GM21528 (cell line): ENCODE measurements around the gene POP7.

Source experiments
- ATAC-seq: cut with Tn5 transposase; IDR thresholded peaks from one replicate; pipeline ENCODE4 v1.9.1; 2021; ENCODE audit warnings: mild to moderate bottlenecking, moderate library complexity; ENCODE audit not compliant: unreplicated experiment, low FRiP score

Gene POP7

DNA sequence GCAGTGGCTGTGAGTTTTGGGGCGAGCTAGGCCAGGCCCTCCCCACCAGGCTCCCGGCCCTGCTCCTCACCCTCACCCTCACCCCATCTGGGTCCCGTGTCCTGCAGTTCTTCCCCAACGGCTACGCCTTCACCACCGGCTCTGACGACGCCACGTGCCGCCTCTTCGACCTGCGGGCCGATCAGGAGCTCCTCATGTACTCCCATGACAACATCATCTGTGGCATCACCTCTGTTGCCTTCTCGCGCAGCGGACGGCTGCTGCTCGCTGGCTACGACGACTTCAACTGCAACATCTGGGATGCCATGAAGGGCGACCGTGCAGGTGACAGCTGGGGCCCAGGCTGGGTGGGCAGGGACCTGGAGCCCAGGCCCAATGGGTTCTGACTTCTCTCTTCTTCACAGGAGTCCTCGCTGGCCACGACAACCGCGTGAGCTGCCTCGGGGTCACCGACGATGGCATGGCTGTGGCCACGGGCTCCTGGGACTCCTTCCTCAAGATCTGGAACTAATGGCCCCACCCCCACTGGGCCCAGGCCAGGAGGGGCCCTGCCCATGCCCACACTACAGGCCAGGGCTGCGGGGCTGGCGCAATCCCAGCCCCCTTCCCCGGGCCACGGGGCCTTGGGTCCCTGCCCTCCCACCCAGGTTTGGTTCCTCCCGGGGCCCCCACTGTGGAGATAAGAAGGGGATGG, 27.5 kb upstream of the POP7 start:
- ATAC-seq = no peak

DNA sequence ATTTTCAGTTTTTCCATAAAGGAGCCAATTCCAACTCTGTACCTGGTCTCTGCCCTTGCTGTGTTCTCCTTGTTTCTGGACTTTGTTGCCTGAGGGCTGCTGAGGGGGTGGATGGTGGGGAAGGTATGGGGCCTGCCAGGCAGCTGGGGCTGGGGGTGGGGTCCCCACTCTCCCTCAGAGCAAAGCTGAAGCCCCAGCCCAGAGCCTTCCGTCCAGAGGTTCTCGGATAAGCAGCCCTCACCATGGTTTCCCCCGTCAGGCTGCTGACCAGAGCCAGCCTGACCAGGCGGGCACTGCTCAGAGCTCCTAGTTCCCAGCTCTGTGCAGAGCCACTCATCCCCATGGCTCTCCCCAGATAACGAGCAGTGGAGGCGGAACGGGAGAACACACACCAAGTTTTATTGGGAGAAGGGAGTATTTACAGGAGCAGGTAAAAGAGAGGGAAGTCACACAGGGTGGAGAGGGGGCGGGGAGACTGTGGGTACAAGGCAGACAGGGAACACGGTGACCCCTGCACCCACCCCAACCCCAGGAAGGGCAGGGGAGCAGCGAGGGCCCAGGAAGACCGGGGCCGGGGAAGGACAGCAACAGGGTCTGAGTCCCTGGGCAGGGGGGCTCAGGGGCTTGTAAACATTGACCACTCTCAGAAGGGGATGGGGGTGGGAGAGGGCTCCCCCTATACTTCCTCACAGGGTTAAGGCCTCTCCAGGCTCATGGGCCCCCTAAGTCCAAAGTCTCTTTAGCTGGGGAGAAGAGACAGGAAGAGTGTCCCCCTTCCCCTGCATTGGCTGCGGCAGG, 26.6 kb upstream of the POP7 start:
- ATAC-seq = no peak

DNA sequence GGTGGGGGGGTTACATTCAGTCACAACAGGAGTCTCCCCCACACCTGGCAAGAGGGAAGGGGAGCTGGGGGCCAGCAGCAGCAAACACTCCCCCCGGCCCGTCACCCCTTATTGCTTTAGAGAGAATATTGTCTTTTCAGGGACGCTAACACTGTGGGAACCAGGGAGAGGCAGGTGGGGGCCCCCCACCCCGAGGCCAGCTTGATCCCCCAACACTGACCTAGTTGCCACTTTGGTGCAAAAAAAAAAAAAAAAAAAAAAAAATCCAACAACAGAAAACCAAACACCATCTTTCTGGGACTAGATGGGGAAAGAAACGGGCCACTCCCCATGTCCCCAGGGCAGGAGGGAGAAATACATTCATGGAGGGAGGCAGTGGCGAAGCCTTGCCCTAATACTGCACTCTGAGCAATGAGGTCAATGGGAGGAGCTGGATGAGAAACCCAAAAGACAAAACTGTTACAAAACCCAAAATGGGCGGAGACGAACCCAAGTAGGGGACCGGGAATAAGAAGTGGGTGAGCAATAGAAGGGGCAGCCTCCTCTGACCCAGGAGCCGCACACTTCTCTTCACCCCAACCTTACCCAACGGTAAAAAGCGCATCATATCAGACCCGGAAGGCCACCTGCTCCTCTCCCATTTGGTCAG, 25.9 kb upstream of the POP7 start:
- ATAC-seq = no peak

DNA sequence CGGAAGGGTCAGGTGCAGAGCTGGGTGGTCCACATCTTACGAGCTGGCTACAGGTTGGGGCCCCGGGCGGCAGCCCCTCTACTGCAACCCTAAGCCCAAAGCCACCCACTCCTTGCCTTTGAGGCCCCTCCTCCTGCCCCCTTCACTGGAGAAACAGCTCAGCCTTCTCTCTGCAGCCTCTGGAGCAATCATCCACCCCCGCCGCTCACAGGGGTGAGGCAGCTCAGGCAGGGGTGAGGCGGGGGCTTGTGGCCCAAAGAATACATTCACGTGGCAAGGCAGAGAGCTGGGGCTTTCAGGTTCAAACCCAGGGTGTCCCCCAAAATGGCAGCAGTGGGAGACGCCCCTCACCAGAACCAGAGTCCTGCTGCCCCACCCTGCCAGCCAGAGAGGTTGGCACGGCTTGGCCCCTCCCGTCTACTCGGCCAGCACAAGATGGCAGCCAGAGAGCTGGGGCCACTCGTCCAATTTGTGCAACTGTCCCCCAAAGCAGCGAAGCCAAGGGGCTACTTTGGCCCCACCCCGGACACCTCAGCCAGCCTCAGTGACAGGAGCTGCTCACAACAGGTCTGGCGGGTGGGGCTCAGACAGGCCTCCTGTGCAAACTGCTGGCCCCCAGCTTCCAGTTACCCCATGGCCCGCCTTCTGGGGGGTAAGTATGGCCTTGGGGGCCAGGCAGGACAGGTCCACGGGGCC, 25.2 kb upstream of the POP7 start:
- ATAC-seq = no peak

DNA sequence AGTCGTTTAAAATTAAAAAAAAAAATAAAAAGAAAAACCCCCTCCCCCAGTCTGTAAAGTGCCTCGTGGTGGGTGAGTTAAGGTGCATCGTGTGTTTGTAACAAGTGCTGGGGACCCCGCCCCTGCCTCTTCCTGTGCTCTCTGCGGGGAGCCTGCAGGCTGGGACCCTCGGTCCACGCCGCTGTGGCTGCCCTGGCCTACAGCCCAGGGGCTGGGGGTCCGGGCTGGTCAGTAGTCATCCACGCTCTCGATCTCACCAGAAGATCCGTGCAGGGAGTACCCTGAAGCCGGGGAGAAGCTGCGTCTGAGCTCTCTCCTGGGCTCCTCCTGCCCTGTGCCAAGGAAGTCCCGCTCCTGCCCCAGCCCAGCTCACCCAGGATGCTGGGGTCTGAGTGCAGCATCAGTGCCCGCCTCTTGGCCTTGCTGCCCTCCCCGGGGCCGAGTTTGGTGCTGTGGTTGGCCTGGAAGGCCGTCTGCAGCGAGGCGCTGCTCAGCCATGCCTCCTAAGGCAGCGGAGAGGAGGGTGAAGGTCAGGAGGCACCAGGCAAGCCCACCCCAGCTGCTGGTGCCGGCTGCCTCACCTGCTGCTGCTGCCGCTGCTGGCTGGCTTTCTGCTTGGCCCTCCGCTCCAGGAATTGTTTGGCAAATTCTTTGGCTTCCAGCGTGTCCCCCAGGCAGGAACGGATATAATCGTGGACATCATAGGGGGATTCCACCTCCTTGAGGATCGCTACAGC, 24.3 kb upstream of the POP7 start:
- ATAC-seq = no peak

DNA sequence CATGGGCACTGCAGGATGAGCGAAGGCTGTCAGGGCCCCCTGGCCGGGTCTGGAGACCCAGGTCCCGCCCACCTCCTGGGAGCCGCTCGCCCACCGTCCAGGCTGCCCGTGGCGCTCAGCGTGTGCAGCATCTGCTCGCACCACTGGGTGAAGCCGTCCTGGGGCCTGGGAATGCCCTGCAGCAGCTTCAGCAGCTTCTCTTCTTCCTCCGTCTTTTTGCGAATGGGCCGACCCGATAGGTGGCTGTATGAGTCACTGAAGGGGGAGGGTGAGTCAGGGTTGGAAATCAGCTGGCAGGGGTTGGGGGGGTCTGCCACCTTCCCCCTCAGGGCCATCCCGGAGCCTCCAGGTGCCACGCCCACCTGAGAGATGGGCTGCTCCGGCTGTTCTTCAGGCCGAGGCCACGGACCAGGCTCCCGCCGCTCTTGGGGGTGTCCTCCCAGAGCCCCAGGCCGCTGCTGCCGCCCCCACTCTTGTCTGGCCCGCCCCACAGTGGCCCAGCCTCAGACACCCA, 23.6 kb upstream of the POP7 start:
- ATAC-seq = no peak

DNA sequence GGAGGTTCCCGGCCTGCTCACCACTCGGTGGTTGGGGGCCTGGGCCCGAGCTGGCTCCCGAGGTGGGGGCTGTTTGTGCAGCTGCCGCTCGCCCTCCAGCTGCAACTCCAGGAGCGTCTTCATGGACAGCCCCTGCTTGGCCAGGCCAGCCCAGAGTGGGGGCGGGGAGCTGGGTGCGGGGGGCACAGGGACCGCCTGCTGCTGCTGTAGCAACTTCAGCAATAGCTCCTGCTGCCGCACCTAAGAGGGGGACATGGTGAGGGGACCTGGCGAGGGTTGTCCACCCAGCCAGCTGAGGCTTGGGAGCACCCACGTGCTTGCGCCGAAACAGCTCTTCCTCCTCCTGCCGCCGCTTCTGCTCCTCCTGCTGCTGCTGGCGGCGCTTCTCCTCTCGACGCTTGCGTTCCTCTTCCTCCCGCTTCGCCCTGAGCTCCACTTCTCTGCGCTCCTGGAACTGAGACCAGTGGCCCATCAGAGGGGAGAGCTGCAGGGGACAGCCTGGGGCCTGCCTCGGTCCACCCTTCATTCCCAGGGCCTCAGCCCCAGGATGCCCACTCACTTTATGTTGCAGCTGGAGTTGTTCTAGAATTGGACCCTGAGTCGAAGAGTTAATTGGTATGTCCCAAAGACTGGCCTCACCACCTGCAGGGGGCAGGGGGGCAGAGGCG, 22.8 kb upstream of the POP7 start:
- no peak for ATAC-seq

DNA sequence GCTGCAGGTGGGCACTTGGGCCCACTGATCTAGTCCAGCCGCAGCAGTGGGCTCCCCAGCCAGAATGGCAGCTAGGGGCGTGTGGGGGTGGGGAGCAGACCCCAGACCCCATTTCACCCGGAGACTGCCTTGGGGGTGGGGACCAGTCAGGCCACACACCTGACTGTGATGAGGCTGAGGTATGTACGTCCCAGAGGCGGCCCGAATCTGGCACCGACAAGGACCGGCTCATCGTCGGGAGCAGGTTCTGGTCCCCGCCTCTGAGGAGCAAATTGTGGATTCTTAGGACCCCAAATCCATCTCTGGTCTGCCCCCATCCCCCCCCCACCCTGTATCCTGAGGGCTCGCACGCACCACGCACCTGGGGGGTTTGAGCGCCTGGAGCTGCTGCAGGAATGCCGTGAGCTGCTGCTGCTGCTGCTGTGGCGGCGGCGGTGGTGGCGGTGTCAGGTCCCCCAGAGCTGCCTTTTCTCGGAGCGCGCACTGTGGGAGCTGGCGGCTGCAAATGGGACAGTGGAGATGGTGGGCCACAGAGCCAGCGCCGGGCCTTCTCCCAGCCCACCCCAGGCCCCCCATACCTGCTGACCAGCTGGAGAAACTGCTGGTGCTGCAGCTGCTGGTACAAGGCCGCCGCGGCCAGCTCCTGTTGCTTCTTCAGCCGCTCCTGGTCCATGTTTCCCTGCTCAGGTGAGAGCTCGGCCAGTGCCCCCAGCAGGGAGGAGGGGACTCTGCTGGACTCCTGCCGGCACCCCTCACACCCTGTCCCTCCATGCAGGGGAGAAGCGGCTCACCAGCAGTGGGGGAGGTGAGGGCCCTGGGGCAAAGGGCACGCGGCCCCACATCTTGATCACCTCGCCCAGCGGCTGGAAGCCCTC, 22.0 kb upstream of the POP7 start:
- ATAC-seq = no peak

DNA sequence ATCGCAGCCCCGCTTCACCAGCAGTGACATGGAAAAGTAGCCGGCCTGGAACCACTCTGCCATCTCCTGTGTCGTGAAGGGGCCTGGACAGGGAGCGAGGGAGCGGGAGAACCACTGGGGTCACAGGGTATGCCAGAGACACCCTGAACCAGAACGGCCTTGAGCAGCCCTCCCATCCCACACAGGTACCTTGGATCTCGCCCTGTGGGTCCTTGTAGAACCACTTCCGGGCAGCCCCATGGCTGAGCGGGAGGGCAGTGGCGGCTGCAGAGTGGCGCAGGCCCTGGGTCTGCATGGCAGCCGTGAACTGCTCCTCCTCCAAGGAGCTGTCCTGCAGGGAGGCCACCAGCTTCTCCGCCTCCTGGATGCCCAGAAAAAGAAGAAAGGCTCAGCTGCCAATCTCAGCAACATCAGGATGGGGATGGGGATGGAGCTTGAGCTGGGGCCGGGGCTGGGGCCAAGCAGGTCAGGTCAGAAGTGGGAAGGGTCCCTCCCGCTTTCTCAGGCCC, 21.3 kb upstream of the POP7 start:
- no peak for ATAC-seq

DNA sequence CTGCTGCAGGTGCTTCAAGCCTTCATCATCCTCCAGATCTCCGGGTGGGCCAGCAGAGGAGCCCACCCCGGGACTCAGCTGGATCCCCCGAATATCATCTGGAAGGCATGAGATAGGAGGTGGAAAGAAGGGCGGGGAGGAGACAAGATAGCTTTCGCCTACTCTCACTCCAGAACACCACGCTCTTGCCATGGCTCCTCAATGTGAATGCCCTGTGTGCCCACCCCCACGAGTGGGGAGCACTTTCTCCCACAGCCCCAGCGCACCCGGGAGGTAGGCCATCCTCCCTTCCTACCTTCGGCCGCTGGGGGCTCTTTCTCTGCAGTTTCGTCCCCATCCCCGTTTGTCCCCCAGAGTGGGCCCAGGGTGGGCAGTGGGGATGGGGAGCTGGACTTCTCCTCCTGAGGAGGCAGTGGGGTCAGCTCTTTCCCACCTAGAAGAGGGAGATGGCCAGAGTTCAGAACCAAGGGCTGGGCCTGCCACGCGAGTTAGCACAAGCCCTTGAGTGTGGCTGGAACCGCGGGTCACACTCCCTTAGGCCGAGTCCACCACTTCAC, 20.8 kb upstream of the POP7 start:
- ATAC-seq = no peak

DNA sequence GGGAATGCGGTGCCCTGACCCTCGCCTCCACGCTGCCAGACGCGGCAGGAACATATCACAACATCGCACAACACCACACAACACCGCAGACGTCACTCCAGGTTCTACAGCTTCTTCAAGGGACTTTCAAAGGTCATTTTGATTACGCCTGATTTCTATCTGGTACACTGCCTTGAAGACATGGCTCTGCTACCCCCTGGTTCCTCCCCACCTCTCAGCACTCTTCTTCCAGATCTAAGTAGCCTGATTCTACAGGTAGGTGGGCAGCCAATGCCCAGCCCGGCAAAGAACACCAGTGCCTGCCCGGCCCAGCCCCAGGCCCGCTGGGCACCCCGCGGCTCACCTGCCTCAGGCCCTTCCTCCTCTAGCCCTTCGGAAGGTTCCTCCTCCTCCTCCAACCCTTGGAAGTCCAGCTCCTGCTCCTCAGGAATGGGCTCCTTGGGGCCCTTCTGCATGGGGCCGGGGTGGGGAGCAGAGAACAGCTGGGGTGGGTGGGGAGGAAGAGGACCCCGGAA, 20.2 kb upstream of the POP7 start:
- ATAC-seq = no peak

DNA sequence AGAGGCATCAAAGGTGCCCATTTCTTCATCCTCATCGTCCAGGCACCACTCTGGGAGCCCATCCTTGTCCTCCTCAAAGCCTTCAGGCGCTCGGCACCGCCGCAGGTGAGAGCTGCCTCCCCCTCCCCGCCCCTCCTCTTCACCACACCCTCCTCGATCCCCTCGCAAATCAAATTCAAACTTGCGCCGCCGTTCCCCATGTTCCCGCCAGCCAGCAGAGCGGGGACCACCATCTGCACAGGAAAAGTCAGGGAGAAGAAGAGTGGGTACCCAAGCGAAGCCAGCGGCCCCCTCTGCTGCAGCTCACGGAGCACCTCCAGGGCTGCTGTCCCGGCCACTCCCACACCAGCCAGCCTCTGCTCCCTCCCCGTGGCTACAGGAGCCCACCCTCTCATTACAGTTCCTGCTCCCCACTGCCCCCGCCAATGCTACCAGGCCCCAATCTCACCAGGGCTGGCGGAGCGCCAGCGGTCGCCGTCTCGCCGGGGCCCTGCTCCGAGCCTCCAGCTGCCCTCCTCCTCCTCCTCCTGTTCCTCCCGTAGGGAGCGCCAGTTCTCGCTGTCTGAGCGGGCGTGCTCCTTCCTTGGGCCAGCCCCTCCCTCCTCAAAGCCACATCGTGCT, 19.6 kb upstream of the POP7 start:
- no peak for ATAC-seq

DNA sequence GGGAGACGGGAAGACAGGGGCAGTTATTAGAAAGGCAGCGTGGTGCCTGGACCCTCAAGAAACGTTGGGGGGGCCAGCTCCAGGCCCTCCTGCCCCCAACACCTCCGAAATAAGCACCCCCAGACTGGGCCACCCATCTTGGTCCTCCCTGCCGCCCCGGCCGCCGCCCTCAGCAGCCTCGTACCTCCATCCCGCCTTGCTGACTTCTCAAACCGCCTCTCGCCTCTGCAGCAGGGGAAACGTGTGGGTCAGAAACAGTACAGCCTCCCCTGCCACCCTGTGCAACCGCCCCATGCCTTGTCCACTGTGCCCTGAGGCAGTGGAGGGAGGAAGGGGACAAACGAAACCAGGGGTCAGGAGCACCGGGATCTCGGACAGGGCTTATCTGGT, 19.1 kb upstream of the POP7 start:
- no peak for ATAC-seq

DNA sequence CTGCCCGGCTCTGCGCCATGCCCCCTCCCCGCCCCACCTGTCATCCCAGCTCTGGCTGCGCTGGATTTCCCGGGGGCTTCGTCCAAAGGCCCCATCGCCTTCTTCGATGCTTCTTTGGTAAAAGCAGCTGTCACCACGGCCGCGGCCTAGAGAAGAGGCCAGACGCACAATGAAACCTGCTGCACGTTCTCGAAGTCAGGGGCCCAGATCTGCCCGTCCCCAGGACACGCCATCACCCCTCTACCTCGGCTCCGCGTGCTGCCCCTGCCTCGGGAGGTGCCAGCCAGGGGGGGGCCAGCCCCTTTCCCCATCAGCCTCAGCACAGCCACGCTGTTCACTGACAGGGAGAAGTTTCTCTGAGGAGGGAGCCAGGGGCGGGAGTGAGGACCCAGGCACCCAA, 18.7 kb upstream of the POP7 start:
- ATAC-seq = no peak

DNA sequence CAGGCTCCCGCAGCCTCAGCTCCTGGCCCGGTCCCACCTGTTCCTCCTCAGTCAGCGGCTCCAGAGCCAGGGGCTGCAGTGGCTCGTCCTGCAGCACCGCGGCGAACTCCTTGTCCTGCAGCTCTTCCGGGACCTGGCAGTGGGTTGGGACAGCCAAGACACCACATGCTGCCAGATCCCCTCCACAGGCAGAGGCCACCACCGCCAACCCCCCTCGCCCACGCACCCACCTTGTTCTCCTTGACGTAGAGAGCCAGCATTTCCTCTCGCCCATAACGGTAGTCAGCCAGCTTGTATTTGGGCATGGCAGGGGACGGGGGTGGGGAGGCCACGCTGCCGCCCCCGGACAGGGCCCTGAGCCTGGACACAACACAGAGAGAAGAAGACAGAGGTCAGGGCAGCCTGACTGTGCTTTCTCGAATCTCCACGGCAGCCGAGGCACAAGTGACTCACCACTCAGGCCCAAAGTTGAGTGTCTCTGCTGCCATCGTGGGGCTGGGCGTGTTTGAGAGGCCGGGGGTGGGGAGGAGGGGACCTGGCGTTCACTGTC, 18.1 kb upstream of the POP7 start:
- no peak for ATAC-seq

DNA sequence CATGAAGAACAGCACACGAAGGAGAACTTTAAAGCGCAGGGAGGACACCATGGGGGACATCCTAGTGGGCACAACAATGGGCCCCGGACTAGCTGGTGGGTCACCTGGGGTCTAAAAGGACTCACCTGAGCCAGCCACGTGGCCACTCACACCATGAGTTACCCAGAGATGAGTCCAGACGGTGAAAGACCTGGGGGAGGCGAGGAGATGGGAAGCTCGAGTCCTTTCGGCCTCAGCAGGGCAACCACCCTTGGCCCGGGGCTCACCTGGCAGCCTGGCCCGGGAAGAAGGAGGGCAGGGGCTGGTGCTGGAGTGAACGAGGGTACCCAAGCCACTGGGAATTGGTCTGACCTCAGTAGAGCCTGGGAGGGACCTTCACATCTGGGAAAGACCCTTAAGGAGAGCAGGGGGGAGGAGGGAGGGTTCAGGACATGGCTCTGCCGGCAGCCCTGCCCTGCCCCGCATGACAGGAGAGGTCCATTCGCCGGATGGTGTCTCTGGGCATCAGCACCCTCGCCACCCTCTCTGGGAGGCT, 17.5 kb upstream of the POP7 start:
- ATAC-seq = no peak
